GM04503 (cell line): ENCODE results near the gene XYLB.

Experiments
- DNase-seq: peaks from one replicate; pipeline ENCODE4 v3.0.0-alpha.2; 2012; ENCODE audit warnings: low read depth

XYLB gene

GRCh38 chr3:38364721-38365400, 18.3 kb downstream of the XYLB start:
- DNase-seq = no peak

DNA sequence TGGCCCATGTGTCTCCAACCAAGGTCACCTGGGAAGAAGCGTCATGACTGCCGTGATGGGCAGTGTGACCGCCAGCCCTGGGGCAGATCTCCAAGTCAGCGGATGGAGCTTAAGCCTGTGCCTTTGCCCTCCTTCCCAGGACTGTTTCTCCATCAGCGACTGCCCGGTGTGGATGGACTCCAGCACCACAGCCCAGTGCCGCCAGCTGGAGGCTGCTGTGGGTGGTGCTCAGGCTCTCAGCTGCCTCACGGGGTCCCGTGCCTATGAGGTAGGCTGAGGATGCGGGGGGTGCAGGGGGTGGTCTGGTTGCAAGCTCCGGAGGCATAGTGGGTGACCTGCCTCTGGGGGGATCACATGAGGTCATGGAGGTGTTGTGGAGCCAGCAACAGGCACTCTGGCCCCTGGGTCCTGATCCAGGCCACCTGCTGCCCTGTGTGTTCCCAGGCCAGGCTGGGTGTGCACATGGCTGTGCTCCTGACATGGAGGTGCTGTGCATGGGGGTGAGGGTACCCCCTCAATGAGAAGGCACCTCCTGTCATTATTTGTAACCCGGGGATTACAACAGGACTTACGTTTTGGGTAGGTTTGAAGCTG, 19.0 kb downstream of the XYLB start:
- no peak for DNase-seq

GRCh38 chr3:38366082-38366481, 19.5 kb downstream of the XYLB start:
- no peak for DNase-seq

DNA sequence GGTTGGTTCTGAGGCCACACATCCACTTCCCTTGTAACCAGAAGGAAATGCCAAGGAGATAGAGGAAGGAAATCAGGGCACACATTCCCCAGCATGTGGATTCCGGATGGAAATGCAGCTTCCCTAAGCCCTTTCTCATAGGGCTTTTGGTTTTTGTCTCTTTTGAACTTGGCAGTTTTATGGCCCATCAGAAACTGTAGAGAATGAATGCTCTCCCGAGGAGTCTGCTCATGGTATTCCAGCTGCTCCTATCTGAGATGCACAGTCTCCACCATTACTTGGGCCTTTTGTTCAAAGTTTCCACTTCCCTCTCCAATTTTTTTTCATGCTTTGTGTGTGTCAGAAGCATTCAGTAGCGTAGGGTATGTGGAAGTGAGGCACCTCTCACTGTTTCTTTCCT, 21.2 kb downstream of the XYLB start:
- DNase-seq = no peak

DNA sequence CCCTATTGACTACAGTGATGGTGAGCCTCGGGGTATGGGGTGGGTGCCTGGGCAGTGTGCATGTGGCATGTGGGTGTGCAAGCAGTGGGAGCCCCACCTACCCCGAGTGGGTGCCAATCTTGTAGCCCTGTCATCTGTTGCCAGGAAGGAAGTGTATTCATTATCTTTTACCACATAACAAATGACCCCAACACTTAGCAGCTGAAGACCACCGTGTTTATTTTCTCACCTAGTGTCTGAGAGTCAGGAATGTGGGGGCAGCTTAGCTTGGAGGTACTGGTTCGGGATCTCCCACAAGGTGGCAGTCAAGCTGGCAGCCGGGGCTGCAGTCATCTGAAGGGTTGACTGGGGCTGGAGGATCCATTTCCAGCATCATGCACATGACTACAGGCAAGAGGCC, 21.7 kb downstream of the XYLB start:
- DNase-seq = no peak

- DNase-seq = no peak
Observed at GRCh38 chr3:38369186-38369585, 22.6 kb downstream of the XYLB start.

DNA sequence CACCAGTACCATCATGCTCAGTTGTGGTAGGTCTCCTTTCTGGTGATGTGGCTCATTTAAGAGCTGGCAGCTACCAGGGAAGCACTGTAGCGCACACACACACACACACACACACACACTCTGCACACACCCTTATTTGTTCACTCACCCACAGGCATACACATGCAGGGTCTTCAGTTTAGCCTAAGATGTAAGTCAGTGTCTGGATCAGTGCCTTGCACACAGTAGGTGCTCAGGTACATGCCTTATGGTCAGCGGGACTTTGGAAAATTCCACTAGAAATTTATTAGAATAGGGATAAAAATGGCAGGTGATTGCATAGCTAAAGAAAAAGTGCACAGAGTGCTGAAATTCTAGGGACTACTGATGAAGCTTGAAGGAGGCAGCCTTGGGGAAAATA, 23.6 kb downstream of the XYLB start:
- DNase-seq = no peak

DNA sequence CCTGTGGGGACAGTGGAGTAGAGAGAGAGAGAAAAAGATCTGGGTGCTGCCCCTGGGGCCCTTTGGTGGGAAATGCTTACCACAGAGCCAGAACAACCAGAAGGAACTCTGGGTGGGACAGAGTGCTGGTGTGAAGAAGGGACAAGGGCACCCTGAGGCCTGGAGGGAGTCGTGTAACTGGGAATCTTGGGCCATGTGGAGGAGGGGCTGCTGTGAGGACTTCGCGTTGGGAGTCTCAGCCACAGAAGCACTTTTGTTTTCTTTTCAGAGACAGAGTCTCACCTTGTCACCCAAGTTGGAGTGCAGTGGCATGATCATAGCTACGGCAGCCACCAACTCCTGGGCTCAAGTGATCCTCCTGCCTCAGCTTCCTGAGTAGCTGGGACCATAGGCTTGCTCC, 24.3 kb downstream of the XYLB start:
- no peak for DNase-seq

GRCh38 chr3:38371541-38372213, 25.1 kb downstream of the XYLB start:
- DNase-seq = no peak

DNA sequence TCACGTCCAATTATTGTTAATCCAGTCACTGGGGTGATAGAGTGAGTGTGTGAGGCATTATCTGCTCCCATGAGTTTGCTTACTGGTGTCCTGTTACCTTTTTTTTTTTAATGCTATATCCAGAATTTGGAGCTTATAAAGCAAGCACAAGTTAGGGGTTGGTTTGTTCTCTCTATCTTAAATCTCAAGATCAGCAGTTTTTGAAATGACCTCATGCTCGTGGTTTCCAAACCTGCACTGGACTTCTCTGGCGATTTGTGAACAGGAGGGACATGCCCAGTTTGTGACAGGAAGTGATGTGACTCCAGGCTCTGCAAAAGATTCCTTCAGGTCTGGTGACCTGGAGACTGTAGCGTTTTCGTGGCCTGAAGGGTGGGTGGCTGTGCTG, 25.6 kb downstream of the XYLB start:
- DNase-seq = no peak

- no peak for DNase-seq
Observed at GRCh38 chr3:38374221-38374620, 27.6 kb downstream of the XYLB start.

DNA sequence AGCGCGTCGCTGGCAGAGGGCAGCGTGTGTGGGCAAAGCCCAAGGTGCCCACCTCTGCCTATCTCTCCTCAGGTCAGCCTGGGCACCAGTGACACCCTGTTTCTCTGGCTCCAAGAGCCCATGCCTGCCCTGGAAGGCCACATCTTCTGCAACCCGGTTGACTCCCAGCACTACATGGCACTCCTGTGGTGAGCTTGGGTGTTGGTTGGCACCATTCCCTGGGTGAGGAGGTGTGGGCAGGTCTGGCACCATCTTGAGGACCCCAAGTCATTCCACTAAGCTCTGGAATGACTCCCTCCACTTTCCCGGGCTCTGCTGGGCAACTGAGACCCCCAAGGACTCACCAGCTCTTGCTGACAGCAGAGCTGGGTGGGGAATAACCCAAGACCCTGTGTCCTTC, 28.5 kb downstream of the XYLB start:
- DNase-seq = no peak

- DNase-seq = no peak
Observed at GRCh38 chr3:38375488-38376097, 29.0 kb downstream of the XYLB start.

DNA sequence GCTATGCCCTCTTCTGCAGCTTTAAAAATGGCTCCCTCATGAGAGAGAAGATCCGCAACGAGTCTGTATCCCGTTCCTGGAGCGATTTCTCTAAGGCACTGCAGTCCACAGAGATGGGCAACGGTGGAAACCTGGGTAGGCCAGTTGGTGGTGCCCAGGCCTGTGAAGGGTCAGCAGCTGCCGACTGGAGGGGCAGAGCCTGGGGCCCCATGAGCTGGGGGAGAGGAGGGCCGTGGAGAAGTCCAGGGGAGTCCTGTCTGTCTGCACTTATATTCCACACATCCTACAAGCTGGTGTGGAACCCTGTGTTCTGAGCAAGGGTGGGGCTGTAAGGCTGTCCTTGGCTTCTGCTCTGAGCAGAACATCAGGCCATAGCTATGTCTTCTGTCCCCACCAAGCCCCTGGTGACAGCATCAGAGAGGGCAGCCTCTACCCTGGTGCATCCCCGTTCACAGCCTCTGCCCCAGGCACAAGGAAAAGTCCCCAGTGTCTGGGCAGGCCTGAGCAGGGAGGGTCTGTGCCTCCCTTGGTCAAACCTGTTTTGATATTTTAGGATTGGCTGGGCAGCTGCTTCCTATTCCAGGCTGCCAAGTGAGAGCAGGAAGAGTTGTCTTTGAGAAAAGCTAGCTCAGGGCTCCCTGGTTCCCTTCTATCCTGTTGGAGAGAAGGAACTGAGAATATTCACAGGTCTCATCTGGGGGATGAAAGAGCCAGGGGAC, 29.7 kb downstream of the XYLB start:
- no peak for DNase-seq

- DNase-seq = no peak
Observed at GRCh38 chr3:38379201-38379770, 32.7 kb downstream of the XYLB start.

DNA sequence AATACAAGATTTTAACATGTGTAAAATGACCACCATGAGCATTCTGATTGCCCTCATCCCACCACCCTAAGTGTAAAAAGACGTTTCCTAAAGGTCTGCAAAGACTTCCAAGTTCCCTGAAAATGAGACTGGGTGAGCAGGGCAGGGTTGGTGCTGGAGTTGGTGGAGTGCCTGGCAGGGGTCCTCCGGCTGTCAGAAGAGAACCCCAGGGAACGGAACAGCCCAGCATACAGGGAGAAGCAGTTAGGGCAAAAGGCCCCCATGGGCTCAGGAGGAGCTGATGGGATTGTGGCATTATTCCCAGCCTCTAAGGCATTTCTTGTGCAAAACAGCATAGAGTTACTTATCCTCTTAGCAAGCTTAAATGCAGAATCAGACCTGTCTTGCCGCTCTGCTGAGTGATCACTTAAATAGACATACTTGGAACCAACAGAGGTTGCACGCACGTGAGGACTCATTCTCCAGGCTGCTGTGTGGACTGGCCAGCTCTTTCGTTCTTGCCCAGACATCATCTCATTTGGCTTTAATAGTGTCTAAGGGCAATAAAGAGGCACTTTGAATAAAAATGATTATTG, 36.0 kb downstream of the XYLB start:
- no peak for DNase-seq

DNA sequence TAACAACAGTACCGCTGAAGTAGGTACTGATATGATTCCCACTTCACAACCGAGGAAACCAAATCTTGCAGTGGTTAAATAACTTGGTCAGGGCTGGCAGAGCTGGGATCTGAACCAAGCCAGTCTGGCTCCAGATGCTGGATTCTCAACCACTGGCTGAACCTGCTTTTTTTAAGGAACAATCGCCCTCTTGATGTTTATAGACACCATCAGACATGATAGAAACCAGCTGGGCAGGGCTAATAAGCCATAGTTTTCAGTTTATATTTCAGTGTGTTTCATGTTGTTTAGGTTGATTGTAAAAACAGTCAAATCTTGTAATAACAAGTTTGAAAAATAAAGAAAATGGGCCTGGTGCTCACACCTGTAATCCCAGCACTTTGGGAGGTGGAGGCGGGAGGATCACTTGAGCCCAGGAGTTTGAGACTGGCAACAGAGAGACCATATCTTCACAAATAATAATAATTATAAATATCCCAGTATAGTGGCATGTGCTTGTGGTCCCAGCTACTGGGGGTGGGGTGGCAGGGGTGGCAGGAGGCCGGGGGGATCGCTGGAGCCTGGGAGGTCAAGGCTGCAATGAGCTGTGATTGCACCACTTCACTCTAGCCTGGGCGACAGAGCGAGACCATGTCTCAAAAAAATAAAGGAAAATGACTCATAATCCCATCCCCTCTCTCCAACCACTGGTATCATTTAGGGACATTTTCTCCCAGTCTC, 36.7 kb downstream of the XYLB start:
- no peak for DNase-seq

DNA sequence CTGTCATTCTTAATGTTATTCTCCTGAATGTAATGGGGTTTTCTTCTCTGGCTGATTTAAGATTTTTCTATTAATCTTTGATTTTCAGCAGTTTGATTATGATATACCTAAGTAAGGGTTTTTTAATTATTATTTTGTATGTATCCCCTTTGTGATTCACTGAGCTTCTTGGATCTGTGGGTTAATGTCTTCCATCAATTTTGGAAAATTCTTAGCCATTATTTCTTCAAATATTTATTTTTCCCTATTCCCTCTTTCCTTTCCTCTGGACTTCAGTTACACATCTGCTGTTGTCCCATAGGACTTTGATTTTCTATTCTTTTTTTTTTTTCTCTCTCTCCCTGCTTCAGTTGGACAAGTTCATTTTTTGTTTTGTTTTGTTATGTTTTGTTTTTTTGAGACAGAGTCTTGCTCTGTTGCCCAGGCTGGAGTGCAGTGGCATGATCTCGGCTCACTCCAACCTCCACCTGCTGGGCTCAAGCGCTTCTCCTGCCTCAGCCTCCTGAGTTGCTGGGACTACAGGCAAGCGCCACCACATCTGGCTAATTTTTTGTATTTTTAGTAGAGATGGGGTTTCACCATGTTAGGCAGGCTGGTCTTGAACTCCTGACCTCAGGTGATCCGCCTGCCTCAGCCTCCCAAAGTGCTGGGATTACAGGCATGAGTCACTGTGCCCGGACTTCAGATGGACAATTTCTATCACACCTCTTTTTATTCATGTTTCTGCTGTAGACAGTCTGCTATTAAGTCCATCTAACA, 40.6 kb downstream of the XYLB start:
- no peak for DNase-seq

GRCh38 chr3:38387862-38388261, 41.3 kb downstream of the XYLB start:
- DNase-seq = no peak

DNA sequence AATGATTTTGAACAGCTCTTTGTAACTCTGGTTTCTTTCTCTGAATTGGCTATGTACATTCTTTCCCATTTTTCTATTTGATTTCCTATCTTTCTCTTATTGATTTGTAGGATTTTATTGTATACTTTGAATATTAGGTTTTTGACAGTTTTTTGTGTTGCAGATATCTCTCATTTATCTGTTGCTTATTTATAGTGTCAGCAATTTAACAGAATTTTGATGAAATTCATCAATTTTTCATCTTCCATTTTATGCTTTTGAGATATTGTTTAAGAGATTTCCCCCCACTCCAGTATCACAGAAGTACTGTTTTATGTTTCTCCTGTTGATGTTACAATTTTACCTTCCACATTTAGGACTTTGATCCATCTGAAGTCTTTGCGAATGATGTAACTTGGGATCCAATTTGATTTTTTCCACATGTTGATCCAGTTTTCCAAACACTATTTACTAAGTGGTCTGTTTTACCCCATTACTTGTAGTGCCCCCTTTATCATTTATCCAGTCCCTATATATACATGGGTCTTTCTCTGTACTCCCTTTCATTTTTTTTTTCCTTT, 46.1 kb downstream of the XYLB start:
- no peak for DNase-seq
